ENCODE results near the gene MPC1L.
A peak's percentile ranks its signal among the peaks of the same experiment; 100 is the strongest.

Gene MPC1L

DNA sequence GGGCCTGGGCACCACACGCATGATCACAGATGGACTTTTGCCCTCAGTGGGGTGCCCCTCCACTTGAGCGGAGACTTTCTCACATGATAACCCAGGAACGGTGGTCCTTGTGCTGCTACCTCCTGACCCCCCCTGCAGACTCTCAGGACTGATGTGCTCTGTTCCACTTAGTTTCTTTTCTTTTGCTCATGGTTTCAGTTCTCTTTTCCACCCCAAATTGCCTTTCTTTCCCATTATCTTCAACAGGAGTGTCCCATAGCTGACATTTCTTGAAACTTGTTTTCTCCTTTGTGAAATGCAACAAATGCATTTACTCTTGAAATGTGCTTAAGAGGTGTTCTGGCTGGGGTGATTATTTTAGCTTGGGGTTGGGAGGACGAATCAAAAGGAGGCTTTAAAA, 9.0 kb downstream of the MPC1L start:
- no peak for DNase-seq

- no peak for DNase-seq
Measured at GRCh38 chrX:40637687-40638086, 14.5 kb downstream of the MPC1L start.

DNA sequence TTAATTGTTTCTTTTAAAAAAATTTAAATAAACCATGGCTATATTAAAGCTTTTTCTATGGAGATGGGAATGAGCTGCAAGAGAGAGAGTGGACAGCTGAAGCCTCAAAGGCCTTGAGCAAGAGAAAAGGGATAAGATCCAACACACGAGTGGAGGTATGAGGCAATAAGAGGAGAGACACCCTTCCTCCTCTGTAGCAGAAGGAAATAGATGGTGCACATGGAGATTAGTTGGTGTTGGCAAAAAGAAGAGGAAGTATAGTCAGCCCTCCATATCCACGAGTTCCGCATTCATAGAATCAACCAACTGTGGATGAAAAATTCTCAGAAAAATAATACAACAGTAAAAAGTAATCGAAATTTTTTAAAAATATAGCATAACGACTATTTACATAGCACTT, 20.9 kb downstream of the MPC1L start:
- no peak for DNase-seq

DNA sequence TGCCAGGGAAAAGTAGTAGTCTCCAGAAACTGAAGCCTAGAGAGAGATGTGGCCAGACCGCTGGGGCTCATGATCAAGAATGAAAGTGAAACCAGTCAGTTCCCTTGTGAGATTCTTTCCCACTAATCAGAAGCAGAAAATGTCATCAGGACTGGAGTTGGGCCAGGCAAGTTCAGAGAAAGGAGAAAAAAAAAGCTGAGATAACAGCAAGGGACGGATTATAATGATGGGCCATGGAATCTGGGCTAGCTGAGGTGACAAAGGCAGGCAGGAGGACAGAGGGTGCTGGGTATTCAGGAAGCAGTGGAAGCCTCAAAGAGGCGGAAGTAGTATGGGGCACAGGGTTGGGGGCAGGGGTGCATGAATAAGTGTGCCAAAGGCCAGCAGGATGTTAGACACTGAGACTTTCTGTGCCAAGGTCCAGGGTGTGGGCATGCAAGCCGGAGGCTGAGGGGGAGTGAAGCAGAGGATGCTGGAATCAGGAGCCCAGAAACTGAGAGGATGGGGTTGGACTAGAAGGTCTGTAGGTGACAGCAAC, 21.7 kb downstream of the MPC1L start:
- DNase-seq = no peak

DNA sequence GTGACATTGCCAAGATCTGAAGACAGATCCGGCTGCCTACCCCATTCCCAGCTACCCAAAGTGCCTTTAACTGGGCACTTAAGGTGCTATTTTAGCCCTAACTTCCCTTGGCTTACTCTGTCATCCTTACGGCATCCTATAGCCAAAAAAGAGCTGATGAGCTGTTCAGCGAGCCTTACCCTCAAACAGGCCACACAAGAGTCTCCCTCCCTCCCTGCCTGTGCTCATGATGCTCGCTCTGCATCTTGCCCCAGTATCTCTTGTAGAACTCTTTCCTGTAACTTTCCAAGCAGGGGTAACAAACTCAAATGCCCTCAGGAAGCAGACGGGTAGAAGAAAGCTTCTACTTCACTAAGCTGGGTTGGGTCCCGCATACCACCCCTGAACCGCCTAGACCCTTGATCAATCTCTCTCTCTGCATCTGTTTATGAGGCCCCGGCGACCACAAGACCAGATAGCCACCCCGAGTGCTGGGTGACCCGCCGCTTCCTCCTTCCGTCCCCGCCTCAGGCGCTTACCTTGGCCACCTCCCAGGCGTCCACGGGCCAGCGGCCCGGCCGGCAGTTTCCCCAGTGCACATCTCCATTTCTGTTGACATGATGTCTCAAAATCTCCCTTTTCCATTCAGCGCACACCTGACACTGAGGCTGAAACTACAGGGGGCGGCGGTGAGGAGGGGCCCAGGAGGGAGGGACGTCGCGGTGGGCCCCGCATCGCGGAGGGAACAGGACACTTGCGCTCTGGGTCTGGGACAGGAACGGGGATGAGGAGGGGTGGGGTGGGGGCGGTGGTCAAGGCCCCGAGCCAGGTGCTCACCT, 23.5 kb downstream of the MPC1L start:
- DNase-seq = no peak

DNA sequence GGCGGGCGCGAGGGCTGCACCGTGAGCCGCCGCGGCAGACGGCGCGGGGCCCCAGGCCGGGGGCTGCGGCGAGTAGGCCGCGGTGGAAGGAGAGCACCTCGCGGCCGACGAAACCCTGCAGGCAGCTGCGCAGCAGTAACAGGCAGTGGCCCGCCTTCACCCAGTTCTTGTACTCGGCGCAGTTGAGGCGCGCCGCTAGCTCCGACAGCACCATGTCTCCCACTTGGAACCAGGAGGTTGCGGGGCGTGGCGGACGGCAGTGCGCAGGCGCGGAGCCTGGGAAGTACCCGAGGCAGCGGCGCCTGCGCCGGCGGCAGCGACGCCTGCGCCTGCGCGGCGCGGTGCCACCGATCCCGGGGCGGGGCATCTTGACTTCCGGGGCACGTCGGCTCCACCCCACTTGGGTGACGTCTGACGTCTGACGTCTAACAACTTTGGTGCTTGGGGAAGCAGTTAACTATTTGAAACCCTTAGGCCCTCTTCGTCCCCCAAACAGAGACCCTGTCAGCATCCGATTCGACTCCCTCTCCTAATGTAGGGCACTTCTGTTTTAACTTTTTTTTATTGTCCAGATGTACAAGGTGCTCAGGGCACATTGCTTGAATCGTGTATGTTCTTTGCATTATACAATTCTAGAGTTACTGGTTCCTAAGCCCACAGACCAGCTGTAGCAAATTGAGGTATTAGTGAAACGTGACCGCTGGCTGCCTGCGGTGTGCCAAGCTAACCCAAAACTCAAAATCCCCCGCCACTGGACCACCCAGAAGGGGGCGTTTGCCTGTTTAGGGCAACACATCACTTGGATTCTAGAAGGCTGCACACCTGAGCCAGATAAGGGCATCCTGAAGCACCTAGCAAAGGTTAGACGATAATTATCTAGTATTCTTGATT, 24.3 kb downstream of the MPC1L start, which contains the start of gene CXorf38:
TSS of gene CXorf38 (minus strand) at position 255 of the 891 bp plus-strand sequence. CDS start at position 214, 41 bp downstream.
- peak; percentile 20 for DNase-seq

DNA sequence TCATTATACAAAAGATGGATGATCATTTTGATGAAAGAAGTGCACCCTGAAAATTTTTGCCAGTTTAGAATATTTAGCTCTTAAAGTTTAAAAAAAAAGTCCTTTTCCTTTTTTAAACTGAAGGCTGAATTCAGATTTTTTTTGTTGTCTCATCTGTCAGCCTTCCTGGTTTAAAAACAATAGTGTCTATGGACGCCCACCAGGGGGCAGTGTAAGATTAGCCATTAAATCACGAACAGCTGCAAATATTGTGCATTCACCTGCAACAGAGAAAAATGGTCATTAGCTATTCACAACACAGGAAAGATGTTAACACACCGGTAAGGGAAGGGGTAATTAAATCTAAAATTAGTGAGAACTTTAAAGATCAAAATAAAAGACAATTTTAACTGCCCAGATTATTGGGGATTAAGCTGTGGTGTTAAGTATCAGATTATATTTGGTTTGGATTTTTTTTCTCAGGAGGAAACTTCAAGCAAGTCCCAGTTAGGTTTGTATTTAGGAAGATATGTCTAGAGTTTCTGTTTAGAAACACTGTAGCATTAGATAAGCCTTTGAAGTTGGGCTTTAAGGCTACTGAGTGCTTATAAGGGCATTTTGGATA, 28.5 kb downstream of the MPC1L start:
- DNase-seq = no peak

- DNase-seq = no peak
Measured at GRCh38 chrX:40652664-40653063, 29.4 kb downstream of the MPC1L start.

- no peak for DNase-seq
Measured at GRCh38 chrX:40653535-40653934, 30.3 kb downstream of the MPC1L start.

- no peak for DNase-seq
Measured at GRCh38 chrX:40660381-40660780, 37.2 kb downstream of the MPC1L start.

GRCh38 chrX:40661489-40661888, 38.3 kb downstream of the MPC1L start:
- DNase-seq = no peak

DNA sequence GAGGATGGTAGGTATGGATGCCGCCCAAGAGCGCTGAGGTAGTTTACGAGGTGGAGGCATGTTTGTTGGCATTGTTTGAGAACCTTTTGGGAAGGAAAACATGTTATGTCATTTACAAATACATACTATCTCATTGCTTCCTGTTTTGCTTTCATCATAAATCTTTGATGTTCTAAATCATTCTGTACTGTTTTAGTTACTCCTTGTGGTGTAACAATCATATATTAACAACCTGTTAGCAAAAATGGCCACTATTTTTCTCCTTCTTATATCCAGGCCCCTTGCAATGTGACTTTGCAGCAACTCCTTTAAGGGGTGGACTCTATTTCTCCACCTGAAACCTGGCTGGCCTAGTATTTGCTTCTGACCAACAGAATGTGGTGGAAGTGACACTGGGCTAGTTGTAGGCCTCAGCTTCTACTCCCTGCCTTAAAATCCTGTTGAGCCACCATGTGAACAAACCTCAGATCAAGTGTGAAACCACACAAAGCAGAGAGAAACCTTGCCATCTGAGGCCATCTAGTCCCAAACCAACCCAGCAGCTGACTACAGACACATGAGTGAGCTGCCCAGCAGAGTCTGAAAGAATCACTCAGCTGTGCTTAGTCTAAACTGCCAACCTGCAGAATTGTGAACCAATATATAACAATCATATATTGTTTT, 40.0 kb downstream of the MPC1L start:
- DNase-seq = no peak

DNA sequence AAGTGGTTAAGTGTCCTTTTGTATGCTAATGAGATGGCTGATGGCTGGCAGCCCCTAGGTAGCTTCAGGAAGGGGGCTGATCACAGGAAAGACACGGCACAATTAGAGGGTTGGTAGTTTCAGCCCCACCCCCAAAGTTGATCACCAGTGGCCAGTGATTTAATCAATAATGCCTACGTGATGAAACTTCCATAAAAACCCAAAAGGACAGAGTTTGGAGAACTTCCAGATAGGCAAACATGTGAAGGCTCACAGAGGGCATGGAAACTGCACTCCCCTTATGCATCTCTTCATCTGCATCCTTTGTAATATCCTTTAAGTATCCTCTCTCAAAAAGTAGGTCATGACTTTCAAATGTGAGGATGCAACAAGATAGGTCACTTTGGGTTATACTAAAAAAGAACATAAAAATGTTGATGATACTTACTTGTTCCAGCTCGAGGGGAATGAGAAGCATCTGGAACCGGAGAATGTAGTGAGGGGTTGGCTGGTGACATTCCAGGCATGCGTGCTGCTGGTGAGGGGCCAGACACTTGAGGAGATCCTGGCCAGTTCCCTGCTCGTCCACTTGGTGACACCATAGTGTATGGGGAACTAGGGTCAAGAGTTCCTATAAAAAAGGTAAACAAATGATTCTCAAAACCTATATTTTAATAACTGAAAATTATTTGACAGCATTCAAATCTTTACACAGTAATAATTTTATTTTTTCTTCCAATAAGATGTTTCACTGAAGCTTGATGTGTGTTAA, 40.8 kb downstream of the MPC1L start:
- DNase-seq = no peak

DNA sequence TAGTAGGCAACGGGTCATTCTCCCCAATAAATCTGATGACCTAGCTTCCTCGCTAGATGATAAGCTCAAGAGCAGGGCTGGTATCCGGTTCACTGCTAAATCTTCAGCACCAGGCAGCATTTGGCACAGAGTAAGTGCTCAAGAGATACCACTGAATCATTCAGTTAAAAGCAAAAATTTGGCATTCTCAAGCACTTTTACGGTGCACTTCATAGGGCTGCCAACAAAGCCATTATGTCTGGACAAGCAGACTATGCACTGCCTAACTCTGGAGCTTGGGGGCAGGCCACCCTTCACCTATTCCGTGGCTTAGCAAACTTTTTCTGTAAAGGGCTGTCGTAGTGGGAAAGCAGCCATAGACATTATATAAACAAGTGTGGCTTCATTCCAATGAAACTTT, 47.9 kb downstream of the MPC1L start:
- no peak for DNase-seq
